ENCODE results near the gene KMT2C. TPM values are rescaled to one million over a fixed set of nuclear protein-coding genes. Genes with fewer than 3 reads are reported as not detected.

KMT2C gene
- total and polyA plus RNA-seq, 2 of the 8 experiments (the other 6 are each of a cell fraction or from before 2014, with no cell fraction given) = 9.1 to 40.8 TPM

GRCh38 chr7:152106990-152107389 lies 328.8 kb downstream of the KMT2C start (continued):
- TF ChIP-seq E2F6 (IDR thresholded peaks at IDR 0.05) = no peak
- no peak for TF ChIP-seq RBBP5 (IDR thresholded peaks at IDR 0.05; ENCODE audit: borderline replicate concordance, low read depth, low read length)
- TF ChIP-seq GABPA (IDR thresholded peaks at IDR 0.05; ENCODE audit: borderline replicate concordance, insufficient read depth, low read length) = no peak
- no peak for TF ChIP-seq MAFK (IDR thresholded peaks at IDR 0.05; ENCODE audit: low read depth, low read length)

Measured in H1 (cell line).